ENCODE data around the gene SLC12A5.

The SLC12A5 gene

DNA sequence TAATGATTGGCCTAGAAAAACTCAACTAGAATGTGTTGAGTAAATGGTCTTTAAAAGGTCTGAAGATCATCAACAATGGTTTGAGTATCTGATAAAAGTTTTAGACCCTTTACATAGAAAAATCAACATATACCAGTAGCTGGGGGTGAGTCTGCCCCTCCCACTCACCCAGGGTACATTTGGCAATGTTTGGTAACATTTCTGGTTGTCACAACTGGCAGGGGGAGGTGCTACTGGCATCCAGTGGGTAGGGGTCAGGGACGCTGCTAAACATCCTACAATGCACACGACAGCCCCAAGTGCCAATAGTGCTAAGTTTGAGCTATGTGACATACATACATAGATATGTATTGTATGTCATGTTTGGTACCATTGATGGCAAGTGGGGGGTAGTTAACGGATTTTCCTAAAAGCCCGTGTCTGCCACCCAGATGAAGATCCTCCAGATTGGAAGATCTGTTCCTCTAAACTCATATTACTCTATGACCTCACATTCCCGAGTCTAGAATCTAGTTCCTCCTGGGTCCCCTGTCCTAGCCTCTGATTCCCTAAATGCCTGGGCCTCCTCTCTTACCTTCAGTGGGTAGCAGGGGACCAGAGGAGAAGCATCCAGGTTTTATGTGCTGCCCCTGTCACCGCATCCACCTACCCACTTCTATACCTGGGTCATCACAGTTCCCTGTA is 22.9 kb upstream of the SLC12A5 start:
- DNase-seq (ENCODE audit: low spot score) = no peak
- no peak for TF ChIP-seq CTCF (IDR thresholded peaks at IDR 0.05; ENCODE audit: borderline replicate concordance, control extremely low read depth, extremely low read depth, insufficient read depth, missing control alignments)
- in situ Hi-C loops (cut with MboI; ENCODE audit: low sequenced_read_pairs, unreplicated experiment) = no loop called here

DNA sequence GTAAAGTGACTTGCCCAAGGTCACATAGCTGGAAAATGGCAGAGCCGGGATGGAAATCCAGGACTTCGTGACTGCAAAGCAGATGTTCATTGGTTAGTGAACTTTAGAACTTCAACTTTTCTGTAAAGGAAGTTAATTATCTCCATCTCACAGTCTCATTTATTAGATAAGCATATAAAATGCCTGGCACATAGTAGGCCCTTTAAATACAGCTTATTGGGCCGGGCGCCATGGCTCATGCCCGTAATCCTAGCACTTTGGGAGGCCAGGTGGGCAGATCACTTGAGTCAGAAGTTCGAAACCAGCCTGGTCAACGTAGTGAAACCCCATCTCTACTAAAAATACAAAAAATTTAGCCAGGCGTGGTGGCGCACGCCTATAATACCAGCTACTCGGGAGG is 22.1 kb upstream of the SLC12A5 start:
- no peak for DNase-seq (ENCODE audit: low spot score)
- in situ Hi-C loops (cut with MboI; ENCODE audit: low sequenced_read_pairs, unreplicated experiment) = no loop called here

DNA sequence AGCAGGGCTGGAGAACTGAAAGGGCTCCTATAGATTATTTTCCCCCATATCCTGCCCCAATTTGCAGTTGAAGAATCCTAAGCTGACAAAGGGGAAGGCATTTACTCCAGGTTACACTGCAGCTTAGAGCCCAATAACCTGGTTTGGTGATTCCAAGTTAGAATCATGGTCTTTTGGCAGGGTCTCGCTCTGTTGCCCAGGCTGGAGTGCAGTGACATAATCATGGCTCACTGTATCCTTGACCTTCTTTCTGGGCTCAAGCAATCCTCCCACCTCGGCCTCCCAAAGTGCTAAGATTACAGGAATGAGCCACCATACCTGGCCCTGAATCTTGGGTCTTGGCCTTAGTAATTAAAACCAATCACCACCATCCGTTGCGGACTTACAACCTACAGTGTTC is 21.3 kb upstream of the SLC12A5 start:
- in situ Hi-C loops (cut with MboI; ENCODE audit: low sequenced_read_pairs, unreplicated experiment) = no loop called here
- no peak for TF ChIP-seq CTCF (IDR thresholded peaks at IDR 0.05; ENCODE audit: borderline replicate concordance, control extremely low read depth, extremely low read depth, insufficient read depth, missing control alignments)
- no peak for DNase-seq (ENCODE audit: low spot score)

More for the DNA sequence above, 22.1 kb upstream of the SLC12A5 start:
- TF ChIP-seq CTCF (IDR thresholded peaks at IDR 0.05; ENCODE audit: borderline replicate concordance, control extremely low read depth, extremely low read depth, insufficient read depth, missing control alignments) = no peak

- TF ChIP-seq CTCF (IDR thresholded peaks at IDR 0.05; ENCODE audit: borderline replicate concordance, control extremely low read depth, extremely low read depth, insufficient read depth, missing control alignments) = no peak
- in situ Hi-C loops (cut with MboI; ENCODE audit: low sequenced_read_pairs, unreplicated experiment) = no loop called here
- no peak for DNase-seq (ENCODE audit: low spot score)
These were observed 19.2 kb upstream of the SLC12A5 start for GRCh38 chr20:46009816-46010215.

DNA sequence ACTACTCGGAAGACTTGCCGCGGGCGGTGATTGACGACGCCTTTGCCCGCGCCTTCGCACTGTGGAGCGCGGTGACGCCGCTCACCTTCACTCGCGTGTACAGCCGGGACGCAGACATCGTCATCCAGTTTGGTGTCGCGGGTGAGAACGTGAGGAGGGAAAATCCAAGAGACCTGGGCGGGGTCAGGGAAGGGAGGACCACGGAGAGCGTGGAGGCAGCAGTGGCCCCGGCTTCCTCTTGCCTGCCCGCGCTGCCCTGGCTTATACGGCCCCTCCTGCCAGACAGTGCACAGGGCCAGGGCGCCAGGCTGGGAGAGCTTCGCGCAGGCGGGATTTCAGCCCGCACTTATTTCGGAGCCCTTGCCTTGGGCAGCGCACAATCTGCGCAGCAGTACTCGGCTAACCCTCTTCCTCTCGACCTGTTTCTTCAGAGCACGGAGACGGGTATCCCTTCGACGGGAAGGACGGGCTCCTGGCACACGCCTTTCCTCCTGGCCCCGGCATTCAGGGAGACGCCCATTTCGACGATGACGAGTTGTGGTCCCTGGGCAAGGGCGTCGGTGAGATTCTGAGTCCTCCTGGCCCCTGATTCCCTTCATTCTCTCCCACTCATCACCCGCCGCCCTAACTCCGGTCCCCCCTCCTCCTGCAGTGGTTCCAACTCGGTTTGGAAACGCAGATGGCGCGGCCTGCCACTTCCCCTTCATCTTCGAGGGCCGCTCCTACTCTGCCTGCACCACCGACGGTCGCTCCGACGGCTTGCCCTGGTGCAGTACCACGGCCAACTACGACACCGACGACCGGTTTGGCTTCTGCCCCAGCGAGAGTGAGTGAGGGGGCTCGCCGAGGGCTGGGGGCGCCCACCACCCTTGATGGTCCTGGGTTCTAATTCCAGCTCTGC is 18.3 kb upstream of the SLC12A5 start:
- in situ Hi-C loops (cut with MboI; ENCODE audit: low sequenced_read_pairs, unreplicated experiment) = no loop called here
- DNase-seq (ENCODE audit: low spot score) = peak; percentile 40
- TF ChIP-seq CTCF (IDR thresholded peaks at IDR 0.05; ENCODE audit: borderline replicate concordance, control extremely low read depth, extremely low read depth, insufficient read depth, missing control alignments) = no peak

- in situ Hi-C loops (cut with MboI; ENCODE audit: low sequenced_read_pairs, unreplicated experiment) = no loop called here
- peak; percentile 60 for DNase-seq (ENCODE audit: low spot score)
- TF ChIP-seq CTCF (IDR thresholded peaks at IDR 0.05; ENCODE audit: borderline replicate concordance, control extremely low read depth, extremely low read depth, insufficient read depth, missing control alignments) = peak; percentile 18
These were observed 17.2 kb upstream of the SLC12A5 start for GRCh38 chr20:46011631-46012482.
